Stimulated activated CD8-positive, alpha-beta memory T cell treated with anti-CD3 and anti-CD28 coated beads, Interleukin-7, amount 100 ng/mL, for 1 hour (primary cell): ENCODE data around the gene TPPP.

Experiments used
- DNase-seq, 2 donors: peaks; one replicate each; pipeline ENCODE4 v3.0.0-alpha.2; 2020; ENCODE audit warnings: low read depth in 2 of 2

The TPPP gene

DNA sequence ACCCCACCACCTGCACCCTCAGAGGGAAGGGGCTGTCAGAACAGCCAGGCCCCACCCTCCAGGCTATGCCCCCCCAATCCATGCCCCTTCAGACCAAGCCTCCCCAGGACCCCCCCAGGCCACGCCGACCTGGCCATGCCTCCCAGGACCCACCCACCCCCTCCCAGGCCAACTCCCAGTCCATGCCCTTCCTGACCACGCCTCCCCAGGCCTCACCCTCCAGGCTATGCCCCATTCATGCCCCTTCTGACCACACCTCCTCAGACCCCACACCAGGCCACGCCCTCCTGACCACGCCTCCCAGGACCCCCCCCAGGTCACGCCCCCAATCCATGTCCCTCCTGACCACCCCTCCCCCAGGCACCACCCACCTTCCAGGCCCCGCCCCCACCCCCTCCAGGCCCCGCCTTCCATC, 27.6 kb downstream of the TPPP start:
- no peak for DNase-seq

DNA sequence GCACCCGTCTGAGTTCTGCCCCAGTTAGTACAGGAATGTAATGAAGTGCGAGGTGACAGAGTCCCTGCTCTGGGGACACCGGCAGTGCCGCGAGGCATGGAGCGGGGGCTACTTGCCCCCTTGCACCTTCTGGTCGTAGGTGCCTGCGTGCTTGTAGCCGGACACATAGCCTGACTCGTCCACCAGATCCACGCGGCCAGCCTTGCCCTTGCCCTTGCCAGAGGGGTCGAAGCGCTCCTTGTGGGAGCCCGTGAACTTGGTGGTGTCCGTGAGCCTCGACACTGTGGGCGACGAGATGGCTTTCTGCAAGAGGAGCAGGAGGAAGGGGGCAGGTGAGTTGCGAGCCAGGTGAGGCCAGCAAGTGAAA, 28.2 kb downstream of the TPPP start:
- no peak for DNase-seq

DNA sequence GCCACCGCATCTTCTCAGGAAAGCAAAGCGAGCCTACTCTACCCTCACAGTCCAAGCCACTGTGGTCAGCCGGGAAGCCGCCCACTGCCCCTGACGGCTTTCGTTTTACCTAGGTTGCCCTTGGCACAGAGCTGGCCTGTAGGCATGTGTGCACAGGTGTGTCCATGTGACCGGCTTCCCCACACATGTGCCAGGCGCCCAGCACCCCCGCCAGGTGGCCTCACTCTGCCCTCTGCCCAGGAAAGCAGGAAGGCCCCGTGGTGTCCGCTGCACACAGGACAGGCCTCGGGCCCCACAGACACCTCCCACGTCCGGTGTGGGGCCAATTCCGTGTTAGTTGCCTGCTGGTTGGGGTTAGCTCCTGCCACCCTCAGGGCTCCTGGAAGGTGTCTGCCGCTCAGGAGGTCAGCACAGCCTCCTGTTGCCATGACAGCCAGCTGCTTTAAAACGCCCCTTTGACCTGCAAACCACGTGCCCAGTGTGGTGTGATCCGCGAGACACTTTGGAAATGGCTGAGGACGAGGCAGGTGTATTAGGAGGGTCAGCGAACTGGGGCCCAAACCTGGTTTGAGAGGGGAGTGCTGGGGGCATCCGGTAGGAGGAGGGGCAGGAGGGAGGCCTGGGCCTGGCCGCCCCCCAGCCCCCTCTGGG, 28.7 kb downstream of the TPPP start:
- no peak for DNase-seq

DNA sequence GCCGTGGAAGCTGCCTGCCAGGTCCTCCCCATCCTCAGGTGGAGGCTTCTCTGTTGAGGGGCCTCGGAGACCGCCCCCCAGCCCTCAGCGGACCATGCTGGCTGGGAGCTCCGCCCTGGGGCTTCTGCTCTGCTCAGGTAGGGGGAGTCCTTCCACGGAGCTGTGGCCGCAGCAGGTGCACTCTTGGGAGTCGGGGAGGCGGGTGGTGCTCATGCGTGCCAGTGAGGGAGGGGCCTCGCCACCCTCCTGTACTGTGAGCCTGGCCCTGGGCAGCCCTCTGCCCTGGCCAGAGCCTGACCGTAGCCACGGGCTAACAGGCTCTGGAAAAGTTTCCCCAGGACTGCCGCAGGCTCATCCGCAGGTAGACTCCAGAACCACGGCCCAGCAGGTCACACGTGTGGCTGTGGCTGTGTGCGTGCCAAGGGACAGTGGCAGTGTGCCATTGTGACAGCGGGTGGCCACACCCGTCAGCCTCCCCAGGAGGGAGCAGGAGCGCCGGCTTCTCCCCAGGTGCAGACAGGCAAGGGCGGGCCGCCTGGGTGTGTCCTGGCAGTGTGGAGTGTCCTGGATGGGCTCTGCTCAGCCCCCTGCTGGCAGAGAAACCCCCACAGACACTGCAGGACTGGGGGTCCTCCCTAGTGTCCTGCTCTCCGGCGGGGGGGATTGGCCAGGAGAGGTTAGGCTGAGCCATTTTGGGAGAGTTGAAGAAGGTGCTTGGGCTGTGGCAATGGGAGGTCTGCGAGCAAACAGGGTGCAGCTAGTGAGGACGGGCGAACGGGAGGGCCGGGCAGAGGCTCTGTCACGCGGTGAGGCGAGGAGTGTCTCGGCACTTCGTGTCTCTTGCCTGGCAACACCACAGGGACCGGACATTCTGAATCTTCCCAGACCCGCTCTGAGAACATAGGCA, 29.5 kb downstream of the TPPP start:
- no peak for DNase-seq

DNA sequence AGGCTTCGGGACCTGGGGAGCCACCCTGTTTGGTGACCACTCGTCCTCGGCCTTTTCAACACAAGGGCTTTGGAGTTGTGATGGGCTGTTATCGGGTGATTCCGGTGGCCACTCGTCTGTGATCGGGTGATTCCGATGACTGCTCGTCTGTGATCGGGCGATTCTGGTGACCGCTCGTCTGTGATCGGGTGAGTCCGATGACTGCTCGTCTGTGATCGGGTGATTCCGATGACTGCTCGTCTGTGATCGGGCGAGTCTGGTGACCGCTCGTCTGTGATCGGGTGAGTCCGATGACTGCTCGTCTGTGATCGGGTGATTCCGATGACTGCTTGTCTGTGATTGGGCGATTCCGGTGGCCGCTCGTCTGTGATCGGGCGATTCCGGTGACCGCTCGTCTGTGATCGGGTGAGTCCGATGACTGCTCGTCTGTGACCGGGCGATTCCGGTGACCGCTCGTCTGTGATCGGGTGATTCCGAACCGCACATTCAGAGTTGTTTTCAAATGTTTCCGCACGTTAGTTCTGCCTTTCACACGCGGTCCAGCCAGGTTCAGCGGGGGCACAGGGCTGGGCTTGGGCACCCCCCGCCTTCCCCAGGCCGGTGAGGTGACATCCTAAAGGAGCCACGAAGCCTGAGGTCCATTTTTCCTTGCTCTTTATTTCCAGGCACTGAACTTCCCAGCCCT, 30.3 kb downstream of the TPPP start:
- DNase-seq, result no peak

DNA sequence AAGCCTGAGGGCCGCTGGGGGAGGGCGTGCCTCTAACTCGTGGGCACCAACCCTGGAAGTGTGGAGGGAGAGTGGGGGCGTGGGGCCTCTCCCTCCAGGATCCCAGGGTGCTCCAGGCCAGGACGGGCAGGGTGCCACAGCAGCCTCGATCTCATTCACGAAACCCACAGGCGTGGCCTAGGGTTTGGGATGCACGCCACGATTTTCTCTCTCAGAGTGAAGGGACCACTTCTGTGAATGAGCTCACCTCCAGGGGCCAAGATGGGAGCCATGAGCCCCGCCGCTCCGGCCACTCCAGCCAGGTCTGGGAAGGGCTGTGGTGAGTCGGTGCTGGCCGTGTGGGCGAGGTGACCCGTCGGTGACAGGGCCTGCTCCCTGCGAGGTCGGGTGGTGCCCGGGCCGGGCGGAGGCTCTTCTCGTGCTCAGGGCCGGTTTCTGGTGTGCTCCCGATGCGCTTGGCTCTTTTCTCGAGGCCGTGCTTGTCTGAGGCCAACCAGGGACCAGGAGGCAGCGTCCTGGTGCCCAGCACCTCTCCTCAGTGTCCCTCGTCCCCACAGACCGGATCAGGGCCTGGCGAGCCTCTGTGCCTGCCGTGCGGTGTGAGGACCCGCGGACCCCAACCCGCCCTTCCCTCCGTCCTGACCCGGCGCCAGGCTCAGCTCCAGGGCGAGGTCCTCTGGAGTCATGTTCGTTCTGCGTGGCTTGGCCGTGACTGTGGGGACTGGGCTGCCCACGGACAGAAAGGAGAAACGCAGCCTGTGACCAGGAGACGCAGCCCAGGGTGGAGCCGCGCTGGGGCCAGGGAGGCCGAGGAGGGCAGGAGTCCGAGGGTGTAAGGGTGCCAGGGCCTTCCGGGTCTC, 31.0 kb downstream of the TPPP start:
- no peak for DNase-seq

DNA sequence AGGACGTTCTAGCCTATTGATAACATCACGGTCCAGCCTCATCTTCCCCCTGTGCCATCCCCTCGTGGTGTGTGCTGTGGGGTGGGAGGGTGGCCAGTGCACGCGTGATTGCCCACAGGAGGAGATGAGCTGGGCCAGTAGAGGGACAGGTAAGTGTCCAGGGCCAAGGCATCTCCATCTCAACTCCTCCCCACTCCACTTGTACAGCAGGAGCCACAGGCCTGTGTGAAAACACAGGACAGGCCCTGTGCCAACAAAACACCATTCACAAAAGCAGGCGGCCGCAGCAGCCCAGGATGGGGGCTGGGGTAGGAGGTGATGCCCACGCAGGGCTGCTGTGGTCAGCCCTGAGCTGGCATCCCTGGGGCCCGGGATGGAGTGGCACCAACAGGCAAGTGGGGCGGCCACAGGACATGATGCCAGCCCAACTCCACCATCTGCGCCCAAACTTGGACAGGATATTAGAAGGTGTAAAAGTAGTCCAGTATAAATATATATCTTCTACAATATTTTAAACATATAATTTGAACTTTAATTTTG, 32.6 kb downstream of the TPPP start:
- DNase-seq, result no peak

DNA sequence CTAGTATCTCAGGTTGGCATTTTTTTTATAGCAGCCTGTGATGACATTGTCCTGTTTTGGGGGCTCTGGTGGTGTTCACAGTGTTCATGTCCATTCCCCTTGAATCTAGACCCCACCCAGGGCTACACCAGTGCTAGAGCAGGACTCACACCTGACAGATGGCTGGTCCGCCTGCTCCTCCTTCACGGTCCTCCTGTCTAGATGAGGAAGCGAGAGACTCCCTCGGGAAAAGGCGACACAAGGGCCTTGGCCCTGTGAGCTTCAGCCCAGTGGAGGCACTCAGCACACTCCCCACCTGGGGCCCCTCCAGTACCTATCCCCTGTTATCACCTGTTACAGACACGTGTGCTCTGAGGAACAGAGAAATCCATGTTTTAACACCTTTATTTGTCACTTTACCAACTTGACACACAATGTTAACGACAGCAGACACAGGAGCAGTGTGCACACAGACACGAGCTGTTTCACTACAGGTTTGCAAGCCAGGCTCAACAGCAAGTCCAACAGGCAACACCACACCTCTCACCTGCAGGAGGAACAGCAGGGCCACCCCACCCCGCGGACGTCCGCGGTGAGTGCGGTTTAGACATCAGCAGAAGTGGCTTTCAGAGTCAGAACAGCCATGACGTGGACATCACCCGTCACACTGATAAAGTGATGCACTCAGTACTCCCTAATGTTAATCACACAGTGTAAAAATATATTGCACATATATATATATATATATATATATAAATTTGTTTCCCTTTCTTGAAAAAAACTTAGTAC, 33.5 kb downstream of the TPPP start:
- DNase-seq, result no peak

DNA sequence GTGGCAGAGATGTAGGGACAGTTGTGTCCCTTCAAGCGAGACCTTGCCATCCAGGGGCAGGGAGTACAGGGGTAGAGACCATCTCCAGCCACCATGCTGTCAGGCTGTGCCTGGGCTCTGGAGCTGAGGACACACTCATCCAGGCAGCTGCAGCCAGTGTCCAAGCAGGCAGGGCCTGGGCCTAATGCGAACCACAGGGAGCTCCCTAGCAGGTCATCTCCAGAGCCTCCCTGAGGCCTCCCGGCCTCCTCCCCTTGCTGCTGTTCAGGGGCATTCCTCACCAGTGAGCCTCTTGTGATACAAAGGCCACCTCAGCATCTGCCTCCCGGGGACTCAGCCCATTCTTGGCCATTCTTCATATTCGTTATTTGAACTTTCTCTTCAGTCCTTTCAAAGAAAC, 35.0 kb downstream of the TPPP start:
- no peak for DNase-seq

DNA sequence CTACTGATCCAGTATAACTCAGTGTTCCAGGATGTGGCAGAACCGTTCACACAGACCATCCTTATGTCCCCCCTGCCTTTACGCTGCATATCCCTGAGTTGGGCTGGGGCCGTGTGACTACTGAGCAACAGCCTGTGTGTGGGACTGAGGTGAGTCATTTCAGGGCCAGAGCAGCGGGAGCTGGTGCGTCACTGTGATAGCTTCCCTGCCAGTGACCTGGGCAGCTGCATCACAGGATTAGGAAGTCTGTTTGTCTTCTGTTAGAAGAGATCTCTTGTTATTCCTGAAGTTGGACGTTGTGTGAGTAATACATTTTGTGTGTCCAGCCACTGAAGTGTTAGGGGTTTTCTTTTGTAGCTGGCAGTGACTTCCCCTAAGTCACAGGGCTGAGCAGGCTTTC, 35.6 kb downstream of the TPPP start:
- DNase-seq, result no peak

DNA sequence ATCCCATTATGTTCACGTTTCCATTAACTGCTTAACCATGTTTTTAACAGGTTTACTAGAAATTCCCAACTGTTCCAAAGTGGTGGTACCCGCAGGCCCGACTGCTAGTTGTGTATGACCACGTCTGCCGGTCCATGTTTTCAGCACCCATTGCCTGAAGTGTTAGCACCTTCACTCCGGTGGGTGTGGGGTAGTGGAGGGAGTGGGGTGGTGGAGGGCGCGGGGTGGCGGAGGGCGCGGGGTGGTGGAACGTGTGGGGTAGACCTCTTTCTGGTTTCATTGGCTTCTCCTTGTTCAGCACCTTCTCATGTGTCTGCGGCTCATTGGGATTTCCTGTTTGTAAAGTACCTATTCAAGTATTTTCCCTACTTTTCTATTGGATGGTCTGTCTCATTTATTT, 37.7 kb downstream of the TPPP start:
- DNase-seq, result no peak

DNA sequence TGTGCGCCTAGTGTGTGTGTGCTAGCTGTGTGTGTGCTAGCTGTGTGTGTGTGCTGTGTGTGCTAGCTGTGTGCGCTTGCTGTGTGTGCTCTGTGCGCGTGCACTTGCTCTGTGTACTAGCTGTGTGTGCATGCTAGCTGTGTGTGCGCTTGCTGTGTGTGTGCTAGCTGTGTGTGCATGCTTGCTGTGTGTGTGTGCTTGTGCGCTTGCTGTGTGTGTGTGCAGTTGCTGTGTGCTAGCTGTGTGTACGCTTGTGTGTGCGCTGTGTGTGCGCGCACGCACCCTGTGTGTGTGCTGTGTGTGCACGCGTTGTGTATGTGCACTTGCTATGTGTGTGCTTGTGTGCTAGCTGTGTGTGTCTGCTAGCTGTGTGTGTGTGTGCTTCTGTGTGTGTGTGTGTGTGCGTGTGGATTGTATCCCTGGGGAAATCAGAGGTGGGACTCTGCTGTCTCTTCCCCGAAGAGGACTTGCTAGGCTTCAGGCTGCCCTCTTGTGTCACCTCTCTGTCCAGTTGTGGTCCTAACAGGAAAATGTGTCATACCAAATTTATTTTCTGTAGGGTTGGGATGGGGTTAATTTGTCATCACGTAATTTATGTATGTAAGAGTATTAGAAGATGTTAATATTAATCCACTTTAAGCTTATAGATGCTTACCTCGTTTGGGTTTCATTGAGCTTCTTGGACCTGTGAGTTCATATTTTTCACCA, 38.9 kb downstream of the TPPP start:
- no peak for DNase-seq

DNA sequence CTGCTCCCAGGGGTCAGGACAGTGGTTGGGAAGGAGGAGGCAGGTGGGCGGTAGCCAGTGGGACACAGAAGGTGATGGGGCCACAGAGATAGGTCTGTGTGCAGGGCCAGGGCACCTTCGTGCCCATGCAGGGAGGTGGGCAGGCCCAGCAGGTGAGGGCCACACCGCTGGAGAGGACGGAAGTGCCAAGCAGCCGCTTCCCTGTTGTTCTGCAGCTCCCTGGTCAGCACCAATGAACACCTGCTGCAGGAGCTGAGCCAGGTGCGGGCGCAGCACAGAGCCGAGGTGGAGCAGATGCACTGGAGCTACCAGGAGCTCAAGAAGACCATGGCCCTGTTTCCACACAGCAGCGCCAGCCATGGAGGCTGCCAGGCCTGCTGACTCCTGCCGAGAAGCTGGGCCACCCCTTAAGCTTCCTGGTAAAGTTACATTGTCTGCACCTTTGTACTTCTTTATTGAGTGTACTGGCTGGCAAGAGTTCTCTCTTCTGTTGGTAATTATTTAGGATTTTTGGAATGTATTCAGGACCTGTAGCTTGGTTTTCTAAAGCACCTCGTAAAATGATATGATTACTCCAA, 40.3 kb downstream of the TPPP start:
- DNase-seq, result no peak

DNA sequence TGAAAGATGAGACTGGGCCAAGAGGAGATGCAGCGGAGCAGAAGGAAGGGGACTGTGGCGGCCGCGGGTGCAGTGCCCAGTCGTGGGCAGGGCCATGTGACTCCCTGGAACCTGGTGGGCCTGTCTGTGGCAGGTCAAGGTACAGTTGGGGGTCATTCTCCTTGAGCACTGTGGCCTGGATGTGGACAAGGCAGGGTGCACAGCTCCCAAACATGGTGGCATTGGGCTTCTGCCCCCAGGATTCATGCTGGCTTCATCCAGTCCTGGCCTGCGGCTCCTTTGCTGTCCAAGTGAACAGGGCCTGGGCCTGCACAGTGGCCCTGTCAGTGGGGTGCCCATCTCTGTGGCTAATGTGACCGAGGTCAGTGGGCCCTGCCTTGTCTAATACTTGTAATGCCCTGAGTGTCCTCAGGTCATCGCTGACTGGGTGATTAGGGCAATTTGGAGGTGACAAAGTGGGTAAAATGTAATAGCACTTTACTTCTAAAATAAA, 41.1 kb downstream of the TPPP start:
- DNase-seq, result no peak

DNA sequence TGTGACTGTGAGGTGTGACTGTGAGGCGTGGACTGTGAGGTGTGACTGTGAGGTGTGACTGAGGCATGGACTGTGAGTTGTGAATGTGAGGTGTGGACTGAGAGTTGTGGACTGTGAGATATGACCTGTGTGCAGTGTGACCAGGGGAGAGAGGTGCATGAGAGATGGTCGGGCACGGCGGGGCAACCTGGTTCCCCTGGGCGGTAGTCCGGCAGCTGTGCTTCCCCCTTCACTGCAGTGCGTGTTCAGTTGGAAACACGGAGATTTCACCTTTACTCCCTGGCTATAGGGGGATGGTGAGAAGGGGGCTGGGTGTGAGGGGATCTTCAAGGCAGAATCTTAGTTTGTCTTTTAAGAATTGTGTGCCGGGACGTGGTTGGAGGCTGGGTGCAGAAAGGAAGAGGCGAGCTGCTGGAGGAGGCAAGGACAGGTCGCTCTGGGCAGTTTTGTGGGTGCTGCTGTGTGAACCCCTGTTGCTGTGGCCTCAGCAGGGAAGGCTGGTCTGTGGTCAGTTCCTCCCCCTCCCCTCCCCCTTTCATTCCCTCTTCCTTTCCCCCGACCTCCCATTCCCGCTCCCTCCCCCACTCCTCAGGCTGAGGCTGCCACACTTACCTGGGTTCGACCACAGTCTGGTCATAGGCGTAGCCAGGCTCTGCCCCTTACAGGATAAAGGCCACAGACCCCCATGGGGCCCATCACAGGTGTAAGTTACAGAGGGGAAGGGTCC, 41.7 kb downstream of the TPPP start:
- no peak for DNase-seq

DNA sequence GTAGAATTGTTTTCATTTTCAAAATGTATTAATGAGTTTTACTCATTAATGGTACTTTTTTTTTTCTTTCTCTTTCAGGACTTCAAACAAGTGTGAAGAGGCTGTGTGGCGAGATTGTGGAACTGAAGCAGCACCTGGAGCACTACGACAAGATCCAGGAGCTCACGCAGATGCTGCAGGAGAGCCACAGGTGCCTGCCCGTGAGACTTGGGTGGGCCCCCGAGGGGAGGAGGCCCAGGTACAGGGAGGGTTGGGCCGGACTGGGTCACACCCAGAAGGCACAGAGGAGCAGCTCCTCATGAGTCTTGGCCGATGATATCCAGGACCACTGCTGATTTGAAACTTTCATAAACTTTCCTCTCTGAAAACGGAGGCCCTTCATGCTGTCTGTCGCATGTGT, 45.4 kb downstream of the TPPP start:
- no peak for DNase-seq

DNA sequence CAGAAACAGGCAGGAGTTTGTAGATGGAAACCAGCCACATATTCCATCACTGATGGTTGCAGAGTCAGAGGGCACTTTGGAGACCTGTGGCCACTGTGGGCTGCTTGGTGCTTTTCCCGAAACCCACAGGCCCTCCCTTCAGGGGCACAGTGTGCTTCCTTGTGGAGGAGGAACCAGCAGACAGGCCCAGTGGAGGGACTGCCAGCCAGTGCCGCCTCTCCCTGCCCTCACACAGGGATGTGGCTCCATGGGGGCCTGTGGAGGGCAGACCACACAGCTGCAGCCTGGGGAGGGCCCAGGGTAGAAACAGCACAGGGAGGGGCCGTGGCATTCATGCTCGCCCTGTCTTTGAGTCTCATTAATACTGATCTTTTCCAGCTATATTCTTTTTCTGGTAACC, 45.8 kb downstream of the TPPP start:
- DNase-seq, result no peak

DNA sequence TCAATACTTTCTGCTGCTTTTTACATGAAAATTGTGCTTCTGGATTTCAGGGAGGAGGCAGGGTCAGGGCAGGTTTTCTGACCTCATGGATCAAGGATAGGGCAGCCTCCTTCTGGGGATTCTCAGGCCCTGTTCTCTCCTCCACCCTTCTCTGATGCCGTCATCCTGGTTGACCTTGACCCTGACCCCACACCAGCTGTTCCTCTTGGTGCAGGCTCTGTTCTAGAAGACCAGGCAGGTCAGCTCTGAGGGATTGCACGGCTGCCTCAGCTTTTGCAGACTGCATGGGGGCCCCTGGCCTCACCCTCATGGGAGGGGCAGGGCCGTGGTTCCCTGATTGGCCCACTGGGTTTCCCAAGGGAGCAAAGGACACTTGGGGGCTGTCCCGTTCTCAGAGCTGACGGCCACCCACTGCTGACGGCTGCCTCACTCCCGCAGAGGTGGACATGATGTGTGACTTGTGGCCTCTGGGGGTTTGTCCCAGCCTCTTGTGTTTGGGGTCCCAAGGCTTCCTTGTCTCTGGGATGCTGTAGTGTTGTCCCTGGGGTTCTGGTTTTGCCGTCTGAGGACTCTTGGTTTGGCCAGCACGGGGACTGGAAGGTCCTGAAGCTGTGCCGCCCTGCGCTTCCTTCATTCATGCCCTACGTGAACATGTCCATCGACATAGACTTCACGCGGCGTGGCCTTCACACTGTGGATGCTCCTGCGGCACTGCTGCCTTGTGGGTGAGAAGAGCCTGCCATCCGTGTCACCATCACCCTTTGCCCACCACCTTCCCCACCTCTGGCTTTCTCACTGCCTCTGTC, 46.6 kb downstream of the TPPP start:
- no peak for DNase-seq
